K562 (cell line): ENCODE data around the gene SLC25A4. TPM values are rescaled to one million over a fixed set of nuclear protein-coding genes. Genes with fewer than 3 reads are reported as not detected.

Experiments used
- JUNB ChIP-seq: fragments of 450-650 bp; formaldehyde crosslinking; conservative IDR thresholded peaks from 2 replicates; pipeline ENCODE4 v1.4.0; 2020; ENCODE audit warnings: mild to moderate bottlenecking
- KLF1 ChIP-seq: fragments of 450-650 bp; IDR thresholded peaks from 2 replicates; pipeline ENCODE4 v1.6.1; 2016; ENCODE audit warnings: missing genetic modification characterization, missing compliant biosample characterization
- MIER1 ChIP-seq: fragments of 450-650 bp; IDR thresholded peaks from 2 replicates; pipeline ENCODE4 v1.6.1; 2016; ENCODE audit warnings: antibody characterized with exemption, mild to moderate bottlenecking, low read depth
- NCOA1 ChIP-seq: fragments of 450-650 bp; IDR thresholded peaks from 2 replicates; pipeline ENCODE4 v1.6.1; 2016; ENCODE audit warnings: low read depth
- SP1 ChIP-seq: sonication (generic); formaldehyde crosslinking; IDR thresholded peaks from 2 replicates; pipeline ENCODE4 v1.8.1; 2022; ENCODE audit warnings: mild to moderate bottlenecking, missing genetic modification reagents
- SRSF3 ChIP-seq: fragments of 200-400 bp; formaldehyde crosslinking; IDR thresholded peaks from 2 replicates; pipeline ENCODE4 v1.6.1; 2016; ENCODE audit warnings: mild to moderate bottlenecking, low read length, moderate library complexity; ENCODE audit not compliant: insufficient read depth
- ZSCAN29 ChIP-seq: fragments of 450-650 bp; IDR thresholded peaks from 2 replicates; pipeline ENCODE4 v1.6.1; 2017
- polyA plus RNA-seq, 8 experiments: library from polyadenylated mRNA; depleted of rRNA in 4 of 8; stranded (reverse) in 5 of 8; unstranded in 3 of 8; fragments of >200 nt; fragmentation: Nextera tagmentation in 2 of 8; fragmentation: Illumina TruSeq in 1 of 8; extraction: Ambion mirVana in 2 of 8; extraction: Trizol in 1 of 8; gene quantifications; 2 replicates each; pipeline versions ENCODE4 v1.2.1 to v1.2.3, GENCODE V29; 2011 to 2014; ENCODE audit warnings: inconsistent platforms in 1 of 8, missing spikeins in 1 of 8
- total RNA-seq, 7 experiments: library from RNA; depleted of rRNA in 6 of 7; stranded (reverse); fragments of >200 nt in 6 of 7; fragmentation: Illumina TruSeq in 2 of 7; extraction: Trizol in 2 of 7; gene quantifications; 2 replicates each; pipeline versions ENCODE4 v1.2.1 to v1.2.3, GENCODE V29; 2011 to 2021; ENCODE audit warnings: low replicate concordance in 1 of 7
- TF ChIP-seq, protein P1 (sequence below), 2 experiments: fragments of 450-650 bp in 1 of 2; sonication (generic) in 1 of 2; formaldehyde crosslinking in 1 of 2; IDR thresholded peaks; 2 replicates each; pipeline versions ENCODE4 v1.7.1 to v1.9.0; 2016 to 2022; ENCODE audit warnings: inconsistent platforms in 1 of 2, mild to moderate bottlenecking in 1 of 2, missing genetic modification reagents in 1 of 2
- TF ChIP-seq, protein P2 (sequence below): sonication (generic); formaldehyde crosslinking; IDR thresholded peaks from 2 replicates; pipeline ENCODE4 v1.8.0; 2022; ENCODE audit warnings: mild to moderate bottlenecking, missing genetic modification reagents, borderline replicate concordance
- TF ChIP-seq, protein P3 (sequence below): fragments of 250-450 bp; sonication (Bioruptor Pico); IDR thresholded peaks from 2 replicates; pipeline ENCODE4 v1.8.0; 2022; ENCODE audit warnings: inconsistent platforms, mild to moderate bottlenecking, moderate library complexity, borderline replicate concordance
- TF ChIP-seq, protein P4 (sequence below): sonication (generic); formaldehyde crosslinking; IDR thresholded peaks from 2 replicates; pipeline ENCODE4 v1.8.0; 2022; ENCODE audit warnings: mild to moderate bottlenecking, missing genetic modification reagents
- TF ChIP-seq, protein P5 (sequence below): sonication (generic); formaldehyde crosslinking; IDR thresholded peaks from 2 replicates; pipeline ENCODE4 v1.8.1; 2022; ENCODE audit warnings: missing genetic modification reagents

Gene SLC25A4
- total and polyA plus RNA-seq, 9 of the 15 experiments (the other 6 are each of a cell fraction or from before 2014, with no cell fraction given) = 8.3 to 28.6 (median 19.5) TPM

DNA sequence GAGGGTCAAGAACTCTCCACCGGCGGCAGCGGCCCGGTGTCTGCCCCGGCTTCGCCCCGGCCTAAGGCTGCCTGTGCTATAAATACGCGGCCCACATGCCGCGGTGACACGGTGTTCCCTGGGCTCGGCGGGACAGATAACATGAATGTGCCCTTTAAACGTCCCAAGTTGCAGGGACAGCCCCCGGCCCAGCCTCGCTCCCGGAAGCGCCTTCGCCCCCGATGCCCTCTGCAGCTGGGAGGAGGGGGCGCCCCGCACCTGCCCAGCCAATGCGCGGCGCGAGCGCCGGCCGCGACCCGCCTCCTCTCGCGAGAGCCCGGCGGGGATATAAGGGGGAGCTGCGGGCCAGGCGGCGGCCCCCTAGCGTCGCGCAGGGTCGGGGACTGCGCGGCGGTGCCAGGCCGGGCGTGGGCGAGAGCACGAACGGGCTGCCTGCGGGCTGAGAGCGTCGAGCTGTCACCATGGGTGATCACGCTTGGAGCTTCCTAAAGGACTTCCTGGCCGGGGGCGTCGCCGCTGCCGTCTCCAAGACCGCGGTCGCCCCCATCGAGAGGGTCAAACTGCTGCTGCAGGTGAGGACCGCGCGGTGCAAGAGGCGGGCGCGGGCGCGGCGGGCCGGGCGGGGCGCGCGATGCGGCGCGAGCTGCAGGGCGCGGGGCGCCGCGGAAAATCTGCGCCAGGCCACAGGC lies at the start of gene SLC25A4 (continued):
- no peak for TF ChIP-seq MIER1
- TF ChIP-seq, protein P1, sequence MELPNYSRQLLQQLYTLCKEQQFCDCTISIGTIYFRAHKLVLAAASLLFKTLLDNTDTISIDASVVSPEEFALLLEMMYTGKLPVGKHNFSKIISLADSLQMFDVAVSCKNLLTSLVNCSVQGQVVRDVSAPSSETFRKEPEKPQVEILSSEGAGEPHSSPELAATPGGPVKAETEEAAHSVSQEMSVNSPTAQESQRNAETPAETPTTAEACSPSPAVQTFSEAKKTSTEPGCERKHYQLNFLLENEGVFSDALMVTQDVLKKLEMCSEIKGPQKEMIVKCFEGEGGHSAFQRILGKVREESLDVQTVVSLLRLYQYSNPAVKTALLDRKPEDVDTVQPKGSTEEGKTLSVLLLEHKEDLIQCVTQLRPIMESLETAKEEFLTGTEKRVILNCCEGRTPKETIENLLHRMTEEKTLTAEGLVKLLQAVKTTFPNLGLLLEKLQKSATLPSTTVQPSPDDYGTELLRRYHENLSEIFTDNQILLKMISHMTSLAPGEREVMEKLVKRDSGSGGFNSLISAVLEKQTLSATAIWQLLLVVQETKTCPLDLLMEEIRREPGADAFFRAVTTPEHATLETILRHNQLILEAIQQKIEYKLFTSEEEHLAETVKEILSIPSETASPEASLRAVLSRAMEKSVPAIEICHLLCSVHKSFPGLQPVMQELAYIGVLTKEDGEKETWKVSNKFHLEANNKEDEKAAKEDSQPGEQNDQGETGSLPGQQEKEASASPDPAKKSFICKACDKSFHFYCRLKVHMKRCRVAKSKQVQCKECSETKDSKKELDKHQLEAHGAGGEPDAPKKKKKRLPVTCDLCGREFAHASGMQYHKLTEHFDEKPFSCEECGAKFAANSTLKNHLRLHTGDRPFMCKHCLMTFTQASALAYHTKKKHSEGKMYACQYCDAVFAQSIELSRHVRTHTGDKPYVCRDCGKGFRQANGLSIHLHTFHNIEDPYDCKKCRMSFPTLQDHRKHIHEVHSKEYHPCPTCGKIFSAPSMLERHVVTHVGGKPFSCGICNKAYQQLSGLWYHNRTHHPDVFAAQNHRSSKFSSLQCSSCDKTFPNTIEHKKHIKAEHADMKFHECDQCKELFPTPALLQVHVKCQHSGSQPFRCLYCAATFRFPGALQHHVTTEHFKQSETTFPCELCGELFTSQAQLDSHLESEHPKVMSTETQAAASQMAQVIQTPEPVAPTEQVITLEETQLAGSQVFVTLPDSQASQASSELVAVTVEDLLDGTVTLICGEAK (IDR thresholded peaks at IDR 0.05) = peak; percentile 35; the same call in 1 of the 2 replicates
- TF ChIP-seq, protein P1 (CRISPR knock-in tag; IDR thresholded peaks at IDR 0.05) = no peak
- no peak for TF ChIP-seq JUNB (CRISPR knock-in tag)
- no peak; the same call in none of the 2 replicates for TF ChIP-seq KLF1
- TF ChIP-seq SRSF3 = no peak
- TF ChIP-seq, protein P2, sequence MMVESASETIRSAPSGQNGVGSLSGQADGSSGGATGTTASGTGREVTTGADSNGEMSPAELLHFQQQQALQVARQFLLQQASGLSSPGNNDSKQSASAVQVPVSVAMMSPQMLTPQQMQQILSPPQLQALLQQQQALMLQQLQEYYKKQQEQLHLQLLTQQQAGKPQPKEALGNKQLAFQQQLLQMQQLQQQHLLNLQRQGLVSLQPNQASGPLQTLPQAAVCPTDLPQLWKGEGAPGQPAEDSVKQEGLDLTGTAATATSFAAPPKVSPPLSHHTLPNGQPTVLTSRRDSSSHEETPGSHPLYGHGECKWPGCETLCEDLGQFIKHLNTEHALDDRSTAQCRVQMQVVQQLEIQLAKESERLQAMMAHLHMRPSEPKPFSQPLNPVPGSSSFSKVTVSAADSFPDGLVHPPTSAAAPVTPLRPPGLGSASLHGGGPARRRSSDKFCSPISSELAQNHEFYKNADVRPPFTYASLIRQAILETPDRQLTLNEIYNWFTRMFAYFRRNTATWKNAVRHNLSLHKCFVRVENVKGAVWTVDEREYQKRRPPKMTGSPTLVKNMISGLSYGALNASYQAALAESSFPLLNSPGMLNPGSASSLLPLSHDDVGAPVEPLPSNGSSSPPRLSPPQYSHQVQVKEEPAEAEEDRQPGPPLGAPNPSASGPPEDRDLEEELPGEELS (CRISPR knock-in tag) = no peak
- peak; percentile 47 for TF ChIP-seq SP1
- TF ChIP-seq, protein P3, sequence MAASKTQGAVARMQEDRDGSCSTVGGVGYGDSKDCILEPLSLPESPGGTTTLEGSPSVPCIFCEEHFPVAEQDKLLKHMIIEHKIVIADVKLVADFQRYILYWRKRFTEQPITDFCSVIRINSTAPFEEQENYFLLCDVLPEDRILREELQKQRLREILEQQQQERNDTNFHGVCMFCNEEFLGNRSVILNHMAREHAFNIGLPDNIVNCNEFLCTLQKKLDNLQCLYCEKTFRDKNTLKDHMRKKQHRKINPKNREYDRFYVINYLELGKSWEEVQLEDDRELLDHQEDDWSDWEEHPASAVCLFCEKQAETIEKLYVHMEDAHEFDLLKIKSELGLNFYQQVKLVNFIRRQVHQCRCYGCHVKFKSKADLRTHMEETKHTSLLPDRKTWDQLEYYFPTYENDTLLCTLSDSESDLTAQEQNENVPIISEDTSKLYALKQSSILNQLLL (CRISPR knock-in tag) = no peak
- TF ChIP-seq, protein P4, sequence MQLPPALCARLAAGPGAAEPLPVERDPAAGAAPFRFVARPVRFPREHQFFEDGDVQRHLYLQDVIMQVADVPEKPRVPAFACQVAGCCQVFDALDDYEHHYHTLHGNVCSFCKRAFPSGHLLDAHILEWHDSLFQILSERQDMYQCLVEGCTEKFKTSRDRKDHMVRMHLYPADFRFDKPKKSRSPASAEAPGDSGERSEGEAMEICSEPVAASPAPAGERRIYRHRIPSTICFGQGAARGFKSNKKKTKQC = peak; percentile 90
- no peak for TF ChIP-seq NCOA1
- peak; percentile 14; the same call in 1 of the 2 replicates for TF ChIP-seq ZSCAN29
- TF ChIP-seq, protein P5, sequence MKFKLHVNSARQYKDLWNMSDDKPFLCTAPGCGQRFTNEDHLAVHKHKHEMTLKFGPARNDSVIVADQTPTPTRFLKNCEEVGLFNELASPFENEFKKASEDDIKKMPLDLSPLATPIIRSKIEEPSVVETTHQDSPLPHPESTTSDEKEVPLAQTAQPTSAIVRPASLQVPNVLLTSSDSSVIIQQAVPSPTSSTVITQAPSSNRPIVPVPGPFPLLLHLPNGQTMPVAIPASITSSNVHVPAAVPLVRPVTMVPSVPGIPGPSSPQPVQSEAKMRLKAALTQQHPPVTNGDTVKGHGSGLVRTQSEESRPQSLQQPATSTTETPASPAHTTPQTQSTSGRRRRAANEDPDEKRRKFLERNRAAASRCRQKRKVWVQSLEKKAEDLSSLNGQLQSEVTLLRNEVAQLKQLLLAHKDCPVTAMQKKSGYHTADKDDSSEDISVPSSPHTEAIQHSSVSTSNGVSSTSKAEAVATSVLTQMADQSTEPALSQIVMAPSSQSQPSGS (CRISPR knock-in tag) = no peak
